Chondrocyte (in vitro differentiated cells): ENCODE results near the gene CRISPLD2. TPM values are rescaled to one million over a fixed set of nuclear protein-coding genes. Genes with fewer than 3 reads are reported as not detected.

Experiments used
- DNase-seq: peaks from one replicate; pipeline ENCODE4 v3.0.0; 2021; ENCODE audit warnings: mixed read lengths, low spot score
- H3K27ac Mint-ChIP-seq: one replicate; pipeline ENCODE4 v1.8.0; 2021; ENCODE audit warnings: mild to moderate bottlenecking, moderate library complexity, mixed read lengths; ENCODE audit not compliant: unreplicated experiment
- H3K27me3 Mint-ChIP-seq: 2 replicates; pipeline ENCODE4 v1.8.0; 2021; ENCODE audit warnings: low read depth, mixed read lengths
- H3K36me3 Mint-ChIP-seq: 2 replicates; pipeline ENCODE4 v1.8.0; 2021; ENCODE audit warnings: low read depth, mixed read lengths
- H3K4me1 Mint-ChIP-seq: 2 replicates; pipeline ENCODE4 v1.8.0; 2021; ENCODE audit warnings: low read depth, mild to moderate bottlenecking, mixed read lengths
- H3K4me3 Mint-ChIP-seq: one replicate; pipeline ENCODE4 v1.8.0; 2021; ENCODE audit warnings: mild to moderate bottlenecking, moderate library complexity, mixed read lengths; ENCODE audit not compliant: unreplicated experiment
- H3K9me3 Mint-ChIP-seq: 2 replicates; pipeline ENCODE4 v1.8.0; 2021; ENCODE audit warnings: low read depth, mixed read lengths
- total RNA-seq: library from RNA; stranded (reverse); gene quantifications from 3 replicates; pipeline ENCODE4 v1.2.1, GENCODE V29; 2021
- TF ChIP-seq, protein P1 (sequence below): fragments of 200-600 bp; sonication (generic); IDR thresholded peaks from 2 replicates; pipeline ENCODE4 v1.5.0; 2021; ENCODE audit warnings: antibody characterized with exemption, mild to moderate bottlenecking, moderate library complexity

Gene CRISPLD2
- total RNA-seq, 1 donor from 2014 or later, result 12.1 TPM

GRCh38 chr16:84778720-84779119, 41.1 kb upstream of the CRISPLD2 start:
- Mint-ChIP-seq H3K4me3 (no peak overlapping the region), H3K36me3 (peaks cover 38% of the 10 kb centered on the region), H3K27me3 (no peaks in the 10 kb centered on the region), H3K4me1 (no peaks in the 10 kb centered on the region), H3K9me3 (no peaks in the 10 kb centered on the region), H3K27ac (no peak overlapping the region)
- DNase-seq, result no peak
- TF ChIP-seq, protein P1, sequence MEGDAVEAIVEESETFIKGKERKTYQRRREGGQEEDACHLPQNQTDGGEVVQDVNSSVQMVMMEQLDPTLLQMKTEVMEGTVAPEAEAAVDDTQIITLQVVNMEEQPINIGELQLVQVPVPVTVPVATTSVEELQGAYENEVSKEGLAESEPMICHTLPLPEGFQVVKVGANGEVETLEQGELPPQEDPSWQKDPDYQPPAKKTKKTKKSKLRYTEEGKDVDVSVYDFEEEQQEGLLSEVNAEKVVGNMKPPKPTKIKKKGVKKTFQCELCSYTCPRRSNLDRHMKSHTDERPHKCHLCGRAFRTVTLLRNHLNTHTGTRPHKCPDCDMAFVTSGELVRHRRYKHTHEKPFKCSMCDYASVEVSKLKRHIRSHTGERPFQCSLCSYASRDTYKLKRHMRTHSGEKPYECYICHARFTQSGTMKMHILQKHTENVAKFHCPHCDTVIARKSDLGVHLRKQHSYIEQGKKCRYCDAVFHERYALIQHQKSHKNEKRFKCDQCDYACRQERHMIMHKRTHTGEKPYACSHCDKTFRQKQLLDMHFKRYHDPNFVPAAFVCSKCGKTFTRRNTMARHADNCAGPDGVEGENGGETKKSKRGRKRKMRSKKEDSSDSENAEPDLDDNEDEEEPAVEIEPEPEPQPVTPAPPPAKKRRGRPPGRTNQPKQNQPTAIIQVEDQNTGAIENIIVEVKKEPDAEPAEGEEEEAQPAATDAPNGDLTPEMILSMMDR, result no peak

DNA sequence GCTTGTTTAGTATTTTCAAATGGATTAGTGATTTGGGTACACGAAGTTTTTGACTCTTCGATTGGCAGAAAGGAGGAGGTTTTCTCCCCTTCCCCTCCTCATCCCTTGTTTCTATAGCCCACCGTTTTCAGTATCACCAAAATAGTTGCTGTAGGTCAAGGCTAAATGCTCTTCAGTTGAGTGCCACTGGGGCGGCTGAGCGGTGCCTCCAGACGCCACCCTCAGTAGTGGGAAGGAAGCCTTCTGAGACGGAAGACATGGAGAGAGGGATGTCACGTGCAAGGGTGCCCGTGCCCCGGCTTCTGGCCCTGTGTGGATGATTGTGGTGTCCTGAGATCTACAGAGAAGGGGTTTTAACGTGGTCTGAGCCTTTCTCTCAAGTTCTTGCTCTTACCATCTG, 39.7 kb upstream of the CRISPLD2 start:
- no peak overlapping the region for H3K27ac Mint-ChIP-seq
- peaks cover 32% of the 10 kb centered on the region for H3K36me3 Mint-ChIP-seq
- H3K4me1 Mint-ChIP-seq, result peaks cover under 1% of the 10 kb centered on the region
- no peak for DNase-seq
- no peaks in the 10 kb centered on the region for H3K27me3 Mint-ChIP-seq
- TF ChIP-seq, protein P1, result no peak
- H3K9me3 Mint-ChIP-seq, result no peaks in the 10 kb centered on the region
- no peak overlapping the region for H3K4me3 Mint-ChIP-seq

DNA sequence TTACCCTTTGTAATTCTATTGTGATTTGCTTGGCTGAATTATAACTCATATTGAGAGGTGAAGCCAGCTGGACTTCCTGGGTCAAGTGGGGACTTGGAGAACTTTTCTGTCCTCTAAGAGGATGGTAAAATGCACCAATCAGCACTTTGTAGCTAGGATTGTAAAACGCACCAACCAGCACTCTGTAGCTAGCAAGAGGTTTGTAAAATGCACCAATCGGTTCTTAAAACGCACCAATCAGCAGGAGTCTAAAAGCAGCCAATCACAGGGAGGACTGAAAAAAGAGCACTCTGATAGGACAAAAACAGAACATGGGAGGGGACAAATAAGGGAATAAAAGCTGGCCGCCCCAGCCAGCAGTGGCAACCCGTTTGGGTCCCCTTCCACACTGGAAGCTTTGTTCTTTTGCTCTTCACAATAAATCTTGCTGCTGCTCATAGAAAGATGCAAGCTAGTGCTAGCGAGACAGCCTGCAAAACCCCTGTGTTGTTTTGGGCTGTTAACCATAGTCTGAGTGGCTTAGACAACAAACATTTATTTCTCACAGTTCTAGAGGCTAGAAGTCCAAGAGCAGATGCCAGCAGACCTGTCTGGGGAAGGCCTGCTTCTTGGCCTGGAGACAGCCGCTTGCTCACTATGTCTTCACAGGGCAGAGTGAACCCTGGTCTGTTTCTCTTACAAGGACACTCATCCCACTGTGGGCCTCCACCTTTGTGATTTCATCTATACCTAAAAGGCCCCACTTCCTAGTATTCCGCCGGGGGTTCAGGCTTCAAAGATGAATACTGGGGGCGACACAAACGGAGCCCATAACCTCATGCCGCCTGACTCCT, 39.0 kb upstream of the CRISPLD2 start:
- Mint-ChIP-seq H3K9me3 (no peaks in the 10 kb centered on the region), H3K27me3 (no peaks in the 10 kb centered on the region), H3K4me1 (peaks cover 6% of the 10 kb centered on the region), H3K27ac (no peak overlapping the region), H3K4me3 (no peak overlapping the region), H3K36me3 (peaks cover 27% of the 10 kb centered on the region)
- TF ChIP-seq, protein P1, result no peak
- DNase-seq, result no peak

GRCh38 chr16:84782846-84783245, 36.9 kb upstream of the CRISPLD2 start:
- Mint-ChIP-seq H3K4me3 (no peak overlapping the region), H3K4me1 (peaks cover 21% of the 10 kb centered on the region), H3K36me3 (peaks cover 26% of the 10 kb centered on the region), H3K27me3 (no peaks in the 10 kb centered on the region), H3K9me3 (no peaks in the 10 kb centered on the region), H3K27ac (no peak overlapping the region)
- no peak for DNase-seq
- TF ChIP-seq, protein P1, result no peak

DNA sequence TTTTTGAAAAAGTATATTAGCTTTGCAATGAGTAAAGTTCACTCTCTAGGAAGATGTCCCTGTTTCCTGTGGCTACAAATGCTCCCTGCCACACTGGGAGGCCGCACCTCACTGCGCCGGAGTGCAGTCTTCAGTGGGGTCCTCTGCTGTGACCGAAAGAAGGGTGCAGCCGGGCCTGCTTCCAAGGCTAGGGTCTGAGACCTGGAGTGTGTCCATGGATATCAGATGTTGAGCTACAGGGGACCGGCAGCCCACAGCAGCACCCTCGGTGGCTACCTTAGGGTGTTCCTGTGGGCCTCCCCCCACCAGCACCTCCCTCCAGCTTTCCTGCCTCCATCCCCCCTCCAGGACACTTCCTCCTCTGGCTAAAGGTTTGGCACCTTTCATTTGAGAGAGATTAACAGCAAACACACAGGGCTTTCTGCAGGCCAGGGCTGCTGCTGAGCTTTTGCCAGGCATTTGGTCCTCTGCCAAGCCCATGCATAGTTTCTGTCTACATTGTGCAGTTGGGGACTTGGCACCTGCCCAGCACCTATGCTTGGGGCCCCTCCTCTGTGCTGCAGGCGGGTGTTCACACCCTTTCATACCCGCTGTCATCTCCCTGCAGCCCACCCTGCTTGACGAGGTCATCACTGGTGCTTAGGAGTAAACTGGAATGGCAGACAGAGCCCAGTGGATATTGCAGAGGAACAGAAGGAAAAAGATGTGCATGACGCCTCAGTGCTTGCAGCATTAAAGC, 33.8 kb upstream of the CRISPLD2 start:
- Mint-ChIP-seq H3K27ac (peak overlapping the region; percentile 83), H3K4me3 (no peak overlapping the region)
- no peak for DNase-seq

More for the DNA sequence above, 33.8 kb upstream of the CRISPLD2 start:
- Mint-ChIP-seq H3K36me3 (peaks cover 5% of the 10 kb centered on the region), H3K4me1 (peaks cover 27% of the 10 kb centered on the region), H3K27me3 (no peaks in the 10 kb centered on the region), H3K9me3 (no peaks in the 10 kb centered on the region)
- TF ChIP-seq, protein P1, result no peak
